Immature natural killer cell (primary cell): ENCODE data around the gene MYO1C. TPM values are rescaled to one million over a fixed set of nuclear protein-coding genes. Genes with fewer than 3 reads are reported as not detected.

Source experiments
- DNase-seq, 3 donors: peaks; one replicate each; pipeline ENCODE4 v3.0.0; 2022; ENCODE audit warnings: mixed read lengths in 1 of 3
- H3K27ac Mint-ChIP-seq, 6 donors: one replicate each; pipeline ENCODE4 v1.8.0; 2020; ENCODE audit warnings: mixed read lengths in 6 of 6, mild to moderate bottlenecking in 5 of 6, inconsistent platforms in 4 of 6, moderate library complexity in 3 of 6
- H3K27me3 Mint-ChIP-seq, 3 donors: one replicate each; pipeline ENCODE4 v1.8.0; 2020 to 2021; ENCODE audit warnings: low read depth in 3 of 3, mild to moderate bottlenecking in 3 of 3, mixed read lengths in 3 of 3, moderate library complexity in 3 of 3, inconsistent platforms in 1 of 3
- H3K36me3 Mint-ChIP-seq, 3 donors: one replicate each; pipeline ENCODE4 v1.8.0; 2020; ENCODE audit warnings: mixed read lengths in 3 of 3, inconsistent platforms in 2 of 3, mild to moderate bottlenecking in 2 of 3
- H3K4me1 Mint-ChIP-seq, 2 donors: one replicate each; pipeline ENCODE4 v1.8.0; 2020; ENCODE audit warnings: inconsistent platforms in 2 of 2, mild to moderate bottlenecking in 2 of 2, mixed read lengths in 2 of 2, moderate library complexity in 1 of 2
- H3K4me3 Mint-ChIP-seq, 5 donors: one replicate each; pipeline ENCODE4 v1.8.0; 2020; ENCODE audit warnings: mild to moderate bottlenecking in 5 of 5, mixed read lengths in 5 of 5, inconsistent platforms in 3 of 5, moderate library complexity in 3 of 5
- H3K9me3 Mint-ChIP-seq, 6 donors: one replicate each; pipeline ENCODE4 v1.8.0; 2020; ENCODE audit warnings: mild to moderate bottlenecking in 6 of 6, mixed read lengths in 6 of 6, inconsistent platforms in 4 of 6, moderate library complexity in 3 of 6
- polyA plus RNA-seq, 3 donors: library from polyadenylated mRNA; unstranded; fragments of 300-500 nt; fragmentation: Illumina TruSeq; gene quantifications; one replicate each; pipeline ENCODE4 v1.2.3, GENCODE V29; 2021

The MYO1C gene
- polyA plus RNA-seq, 3 donors from 2014 or later: 0.63 to 0.86 TPM; not detected in 1

DNA sequence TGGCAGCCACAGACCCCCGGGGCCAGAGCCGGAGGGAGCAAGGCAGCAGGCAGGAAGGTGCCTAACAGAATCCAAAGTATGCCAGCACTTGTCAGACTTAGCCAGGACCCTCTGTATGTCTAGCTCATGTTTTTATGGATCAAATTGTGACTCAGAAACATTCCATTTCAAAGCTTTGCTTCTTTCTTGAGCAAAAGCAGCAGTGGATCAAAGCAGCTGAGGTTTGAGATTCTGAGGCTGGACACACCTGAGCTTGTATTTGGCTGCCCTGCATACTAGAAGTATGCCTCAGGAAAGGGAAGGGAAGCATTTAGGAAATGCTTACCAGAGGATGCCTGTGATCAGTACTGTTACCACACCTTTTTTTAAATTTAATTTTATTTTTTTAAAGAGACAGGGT is 5.7 kb upstream of the MYO1C start:
- Mint-ChIP-seq H3K36me3 (peaks cover 0 to 11% (median 4%) of the 10 kb centered on the region in 3 donors), H3K9me3 (no peaks in the 10 kb centered on the region), H3K4me3 (no peak overlapping the region), H3K27ac (no peak overlapping the region), H3K4me1 (peaks cover 2 to 4% of the 10 kb centered on the region in 2 donors), H3K27me3 (peaks cover 0 to 12% (median 0%) of the 10 kb centered on the region in 3 donors)
- DNase-seq: no peak

DNA sequence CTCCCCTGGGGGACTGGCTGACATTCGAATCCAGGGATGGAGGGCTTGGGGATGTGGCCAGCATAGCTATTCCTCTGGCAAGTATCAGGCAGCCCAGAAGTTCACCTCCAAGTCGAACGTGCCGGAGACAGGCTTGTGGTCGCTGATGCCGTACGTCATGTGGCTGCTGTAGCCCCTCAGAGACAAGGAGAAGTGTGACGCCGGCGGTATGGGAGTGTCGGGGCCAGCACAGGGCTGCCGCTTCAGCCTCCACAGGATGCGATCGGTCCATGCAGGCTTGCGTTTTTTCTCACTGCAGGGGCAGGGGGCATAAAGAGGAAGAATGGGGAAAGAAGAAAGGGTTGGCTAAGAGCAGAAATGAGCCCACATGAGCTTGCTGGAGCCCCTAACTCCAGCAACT is 5.3 kb upstream of the MYO1C start:
- H3K27me3 Mint-ChIP-seq: peaks cover 0 to 12% (median 3%) of the 10 kb centered on the region in 3 donors
- no peak for DNase-seq
- peaks cover 0 to 11% (median 4%) of the 10 kb centered on the region in 3 donors for H3K36me3 Mint-ChIP-seq
- H3K4me1 Mint-ChIP-seq: peaks cover 2 to 6% of the 10 kb centered on the region in 2 donors
- no peaks in the 10 kb centered on the region for H3K9me3 Mint-ChIP-seq
- peak overlapping the region in 1 of 6 donors; percentile 34 for H3K27ac Mint-ChIP-seq
- no peak overlapping the region for H3K4me3 Mint-ChIP-seq

DNA sequence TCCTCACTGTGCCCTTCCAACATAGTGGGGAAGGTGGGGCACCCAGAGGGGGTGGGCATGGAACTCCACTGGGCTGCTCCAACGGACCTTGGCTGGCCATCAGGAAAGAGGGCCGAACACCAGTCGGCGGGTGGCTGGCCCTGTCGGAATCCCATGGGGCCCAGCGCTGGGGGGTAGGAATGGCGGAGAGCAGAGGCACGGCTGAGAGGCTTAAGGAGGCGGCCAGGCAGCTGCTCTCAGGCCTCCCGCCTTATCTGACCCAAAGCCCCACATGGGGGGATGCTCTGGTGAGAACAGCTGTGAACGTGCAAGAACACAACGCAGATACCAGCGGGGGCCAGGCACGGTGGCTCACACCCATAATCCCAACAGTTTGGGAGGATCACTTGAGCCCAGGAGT is 4.4 kb upstream of the MYO1C start:
- peaks cover 5 to 6% of the 10 kb centered on the region in 2 donors for H3K4me1 Mint-ChIP-seq
- H3K27ac Mint-ChIP-seq: no peak overlapping the region
- H3K27me3 Mint-ChIP-seq: peaks cover 0 to 12% (median 9%) of the 10 kb centered on the region in 3 donors
- DNase-seq: no peak
- H3K4me3 Mint-ChIP-seq: no peak overlapping the region
- H3K9me3 Mint-ChIP-seq: no peaks in the 10 kb centered on the region
- peaks cover 0 to 7% (median 4%) of the 10 kb centered on the region in 3 donors for H3K36me3 Mint-ChIP-seq

DNA sequence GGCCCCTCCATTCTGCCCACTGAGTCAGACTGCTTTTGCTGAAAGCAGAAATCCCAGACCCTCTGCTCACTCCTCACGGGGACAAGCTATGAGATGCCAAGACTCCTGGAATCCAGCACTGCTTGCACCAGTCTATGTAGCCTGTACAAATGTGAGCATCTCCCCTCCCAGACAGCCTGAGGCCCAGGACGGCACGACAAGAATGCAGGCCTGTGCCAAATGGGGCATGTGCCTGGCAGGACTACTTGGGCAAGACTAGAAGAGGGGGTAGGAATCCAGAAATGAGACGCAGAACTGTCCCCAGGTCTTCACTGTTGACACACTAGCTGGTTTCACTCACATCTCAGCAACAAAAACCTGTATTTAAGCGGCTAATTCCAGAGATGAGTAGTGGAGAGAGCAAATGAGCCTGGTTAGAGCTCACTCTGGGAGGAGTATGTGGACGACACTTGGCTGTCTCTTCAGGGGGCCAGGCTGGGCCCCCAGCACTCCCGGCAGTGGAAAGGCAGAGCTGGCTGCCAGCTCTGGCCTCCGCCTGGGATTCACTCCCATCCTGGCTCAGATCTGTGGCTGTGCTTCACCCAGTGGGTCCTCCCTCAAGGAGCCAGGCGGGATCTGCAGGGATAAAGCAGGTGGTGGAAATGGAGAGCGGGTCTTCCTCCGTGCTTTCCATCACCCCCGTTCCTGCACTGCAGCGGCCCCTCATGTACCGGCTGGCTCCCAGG is 2.9 kb upstream of the MYO1C start:
- DNase-seq: no peak
- Mint-ChIP-seq H3K27ac (no peak overlapping the region), H3K27me3 (peaks cover 2 to 11% (median 10%) of the 10 kb centered on the region in 3 donors), H3K9me3 (no peaks in the 10 kb centered on the region), H3K4me1 (peaks cover 9 to 10% of the 10 kb centered on the region in 2 donors), H3K4me3 (no peak overlapping the region), H3K36me3 (peaks cover 0 to 7% (median 4%) of the 10 kb centered on the region in 3 donors)

DNA sequence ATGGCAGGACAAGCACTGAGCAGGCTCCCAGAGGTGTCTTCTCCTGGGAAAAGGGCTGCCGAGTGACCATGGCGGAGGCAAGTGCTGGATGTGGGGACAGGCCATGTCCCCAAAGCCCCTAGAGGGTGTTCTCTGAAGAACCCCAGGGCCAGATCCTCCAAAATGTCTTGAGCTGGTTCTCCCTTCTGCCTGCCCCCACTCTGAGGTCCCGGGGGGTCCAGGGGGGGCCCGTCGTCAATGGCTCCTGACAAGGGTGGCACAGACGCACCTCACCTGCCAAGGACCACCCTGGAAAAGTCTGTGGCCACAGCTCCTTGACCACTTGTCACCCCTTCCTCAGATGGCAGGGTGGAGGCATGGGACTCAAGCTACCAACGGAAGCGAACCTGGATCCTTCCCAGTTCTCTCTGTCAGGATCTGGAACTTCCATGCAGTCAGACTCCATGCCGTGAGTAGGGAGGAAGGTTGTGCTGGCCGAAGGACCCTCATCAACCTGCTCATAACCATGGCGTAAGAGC is 2.3 kb upstream of the MYO1C start:
- Mint-ChIP-seq H3K4me1 (peaks cover 11 to 12% of the 10 kb centered on the region in 2 donors), H3K9me3 (no peaks in the 10 kb centered on the region), H3K27me3 (peaks cover 6 to 17% (median 10%) of the 10 kb centered on the region in 3 donors), H3K4me3 (no peak overlapping the region), H3K36me3 (peaks cover 0 to 7% (median 4%) of the 10 kb centered on the region in 3 donors), H3K27ac (no peak overlapping the region)
- DNase-seq: no peak

DNA sequence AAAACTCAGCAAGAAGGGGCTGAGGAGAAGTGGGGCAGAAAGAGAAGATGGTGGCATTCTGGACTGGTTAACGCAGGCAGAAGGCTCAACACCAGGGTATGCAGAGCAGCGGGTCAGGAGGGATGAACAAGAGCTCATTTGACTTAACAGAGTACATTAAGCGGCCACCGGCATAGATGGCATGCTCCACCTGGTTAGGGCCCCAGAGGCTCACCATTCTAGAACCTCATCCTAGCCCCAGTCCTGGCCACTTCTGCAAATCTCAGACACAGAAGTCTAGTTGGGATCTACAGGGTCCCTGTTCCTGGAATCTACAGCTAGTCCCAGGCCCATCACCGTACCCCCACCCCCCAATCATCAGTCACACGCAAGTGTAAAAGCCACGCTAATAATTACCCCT is 1.7 kb upstream of the MYO1C start:
- Mint-ChIP-seq H3K27ac (no peak overlapping the region), H3K4me3 (peak overlapping the region in 1 of 5 donors; percentile 7), H3K36me3 (peaks cover 0 to 7% (median 4%) of the 10 kb centered on the region in 3 donors), H3K9me3 (no peaks in the 10 kb centered on the region), H3K27me3 (peaks cover 8 to 16% (median 12%) of the 10 kb centered on the region in 3 donors), H3K4me1 (peaks cover 11 to 12% of the 10 kb centered on the region in 2 donors)
- no peak for DNase-seq

DNA sequence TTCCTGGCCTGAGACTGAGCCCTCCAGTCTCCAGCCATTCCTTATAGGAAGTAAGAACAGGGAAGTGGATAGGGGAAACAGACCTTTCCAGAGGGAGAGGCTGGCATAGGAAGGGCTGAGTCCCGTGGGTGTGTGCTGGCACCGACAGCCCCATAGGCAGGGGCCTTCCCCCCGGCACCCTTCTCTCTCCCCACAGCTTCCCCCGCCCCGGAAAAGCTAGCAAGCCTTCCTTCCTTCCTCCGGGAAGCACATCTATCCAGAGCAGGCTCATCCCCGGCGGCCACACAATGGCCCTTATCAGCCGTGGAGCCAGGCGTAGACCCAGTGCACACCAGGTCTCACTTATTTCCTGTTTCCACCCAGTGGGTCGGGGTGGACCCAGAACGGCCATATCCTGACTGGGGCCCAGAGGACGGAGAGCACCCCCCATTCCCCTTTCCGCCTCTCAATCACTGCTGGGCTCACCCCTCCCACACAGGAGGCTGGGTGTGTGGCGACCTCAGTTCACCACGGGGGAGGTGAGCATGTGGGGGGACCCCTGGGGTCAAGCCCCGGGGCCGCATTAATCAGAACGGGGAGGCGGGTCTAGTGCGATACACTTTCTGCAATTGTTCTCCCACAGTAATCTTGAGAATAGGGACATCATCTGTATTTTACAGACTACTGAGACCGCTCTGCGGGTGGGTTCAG is 950 bp upstream of the MYO1C start:
- Mint-ChIP-seq H3K9me3 (no peaks in the 10 kb centered on the region), H3K27ac (peak overlapping the region in 1 of 6 donors; percentile 37), H3K4me1 (peaks cover 12 to 16% of the 10 kb centered on the region in 2 donors), H3K36me3 (peaks cover 0 to 7% (median 4%) of the 10 kb centered on the region in 3 donors), H3K27me3 (peaks cover 11 to 19% (median 14%) of the 10 kb centered on the region in 3 donors), H3K4me3 (peak overlapping the region; percentile 41 to 73 (median 56))
- no peak for DNase-seq

DNA sequence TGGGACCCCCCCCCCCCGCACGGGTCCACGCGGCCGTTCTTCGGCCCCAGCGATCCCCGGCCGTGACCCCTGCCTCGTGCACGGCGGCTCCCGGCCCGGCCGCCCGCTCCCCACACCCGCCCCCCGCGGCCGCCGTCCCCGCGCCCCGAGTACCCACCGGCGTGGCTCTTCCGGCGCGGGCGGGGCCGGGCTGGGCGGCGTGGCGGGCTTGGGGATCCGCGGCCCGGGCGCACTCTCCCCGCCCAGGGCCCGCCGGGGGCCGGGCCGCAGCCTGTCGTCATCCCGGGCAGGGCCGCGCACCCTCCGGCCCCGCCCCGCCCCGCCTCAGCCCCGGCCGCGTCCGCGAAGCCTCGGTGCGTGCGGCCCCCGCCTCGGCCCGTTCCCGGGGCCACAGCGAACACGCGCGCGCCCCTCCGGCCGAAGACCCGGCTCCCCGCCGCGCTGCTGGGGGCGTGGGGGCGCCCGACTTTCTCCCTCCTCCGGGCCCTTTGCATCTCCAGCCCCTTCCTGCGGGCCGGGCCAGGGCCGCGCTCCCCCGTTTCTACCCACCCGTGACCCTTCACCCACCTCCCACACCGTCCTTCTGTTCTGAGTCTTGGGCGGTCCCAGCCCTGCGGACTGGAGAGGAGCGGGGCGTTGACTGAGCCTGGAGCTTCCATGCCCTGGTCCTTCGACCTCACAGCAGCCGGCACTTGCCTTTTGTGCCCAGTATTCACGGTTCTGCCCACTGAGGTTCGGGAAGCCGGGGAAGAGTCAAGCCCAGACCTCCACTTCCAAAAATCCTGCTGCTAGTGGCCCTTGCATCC is 840 bp downstream of the MYO1C start:
- H3K27ac Mint-ChIP-seq: peak overlapping the region in 1 of 6 donors; percentile 28
- H3K4me1 Mint-ChIP-seq: peaks cover 19 to 25% of the 10 kb centered on the region in 2 donors
- no peaks in the 10 kb centered on the region for H3K9me3 Mint-ChIP-seq

DNA sequence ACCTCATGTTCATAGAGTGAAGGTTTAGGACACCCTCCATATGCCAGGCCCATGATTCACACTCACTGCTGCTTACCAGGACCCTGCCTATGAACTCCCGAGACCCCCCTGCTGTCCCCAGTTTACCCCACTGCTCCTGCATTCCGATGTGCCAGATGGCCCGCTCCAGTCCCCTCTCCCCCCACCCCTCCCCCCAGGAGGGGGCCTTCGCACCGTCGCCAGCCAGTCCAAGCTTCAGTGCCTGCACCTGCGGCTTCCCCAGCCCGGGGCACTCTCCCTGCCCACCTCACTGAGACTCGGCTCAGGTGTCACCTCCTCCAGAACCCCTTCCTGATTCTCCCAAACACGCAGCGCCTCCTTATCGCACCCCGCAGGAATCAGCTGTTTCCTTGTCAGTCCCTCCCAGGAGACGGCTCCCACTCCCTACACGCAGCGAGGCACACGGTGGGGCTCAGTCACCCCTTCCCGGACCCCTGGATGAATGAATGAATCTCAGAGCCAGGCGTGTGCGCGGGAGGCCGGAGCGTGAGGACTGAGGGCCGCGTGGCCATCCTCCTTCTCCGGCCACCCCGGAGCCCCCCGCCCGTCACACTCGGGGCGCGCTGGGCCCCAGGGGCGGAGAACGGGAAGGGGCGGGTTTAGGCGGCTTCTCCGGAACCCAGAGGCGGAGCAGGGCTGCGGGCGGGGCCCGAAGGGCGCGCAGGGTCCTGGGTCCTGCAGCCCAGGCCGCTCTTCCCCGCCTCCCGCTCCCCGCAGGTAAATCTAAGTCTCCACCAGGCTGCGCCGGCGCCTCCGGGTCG is 1.6 kb downstream of the MYO1C start:
- peak; percentile 35 to 42 (median 40) for DNase-seq
- Mint-ChIP-seq H3K4me1 (peaks cover 20 to 27% of the 10 kb centered on the region in 2 donors), H3K27me3 (peaks cover 16 to 28% (median 24%) of the 10 kb centered on the region in 3 donors), H3K27ac (peak overlapping the region in 1 of 6 donors; percentile 75), H3K9me3 (no peaks in the 10 kb centered on the region), H3K36me3 (no peaks in the 10 kb centered on the region), H3K4me3 (peak overlapping the region; percentile 60 to 77 (median 71))

More for the DNA sequence above, 840 bp downstream of the MYO1C start:
- Mint-ChIP-seq H3K36me3 (no peaks in the 10 kb centered on the region), H3K4me3 (peak overlapping the region; percentile 68 to 83 (median 77)), H3K27me3 (peaks cover 16 to 27% (median 21%) of the 10 kb centered on the region in 3 donors)
- DNase-seq: peak; percentile 45 to 50 (median 50)

DNA sequence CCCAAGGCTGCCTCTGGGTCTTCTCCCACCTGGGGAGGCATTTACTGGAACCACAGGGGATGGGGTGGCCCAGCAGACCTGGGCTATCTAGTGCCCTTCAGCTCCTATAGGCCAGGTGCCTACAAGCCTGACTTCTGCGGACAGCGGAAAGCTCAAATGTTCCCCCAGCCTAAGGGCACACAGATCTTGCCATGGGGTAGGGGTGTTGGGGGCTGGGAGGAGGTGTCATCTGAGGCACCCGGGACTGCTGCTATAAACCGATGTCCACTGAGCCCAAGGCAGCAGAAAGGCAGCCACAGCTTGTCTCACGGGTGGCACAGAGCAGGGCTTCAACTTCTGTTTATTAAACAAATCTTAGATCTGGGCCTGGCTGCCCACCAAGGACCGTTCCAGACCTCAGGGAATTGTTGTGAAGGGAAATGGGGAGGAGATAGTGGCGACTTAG is 3.6 kb downstream of the MYO1C start:
- DNase-seq: no peak
- H3K4me3 Mint-ChIP-seq: peak overlapping the region; percentile 61 to 81 (median 76)
- no peaks in the 10 kb centered on the region for H3K9me3 Mint-ChIP-seq
- H3K4me1 Mint-ChIP-seq: peaks cover 20 to 31% of the 10 kb centered on the region in 2 donors
- H3K27ac Mint-ChIP-seq: peak overlapping the region in 2 of 6 donors; percentile 20 to 21
- H3K36me3 Mint-ChIP-seq: no peaks in the 10 kb centered on the region
- H3K27me3 Mint-ChIP-seq: peaks cover 23 to 28% (median 25%) of the 10 kb centered on the region in 3 donors

DNA sequence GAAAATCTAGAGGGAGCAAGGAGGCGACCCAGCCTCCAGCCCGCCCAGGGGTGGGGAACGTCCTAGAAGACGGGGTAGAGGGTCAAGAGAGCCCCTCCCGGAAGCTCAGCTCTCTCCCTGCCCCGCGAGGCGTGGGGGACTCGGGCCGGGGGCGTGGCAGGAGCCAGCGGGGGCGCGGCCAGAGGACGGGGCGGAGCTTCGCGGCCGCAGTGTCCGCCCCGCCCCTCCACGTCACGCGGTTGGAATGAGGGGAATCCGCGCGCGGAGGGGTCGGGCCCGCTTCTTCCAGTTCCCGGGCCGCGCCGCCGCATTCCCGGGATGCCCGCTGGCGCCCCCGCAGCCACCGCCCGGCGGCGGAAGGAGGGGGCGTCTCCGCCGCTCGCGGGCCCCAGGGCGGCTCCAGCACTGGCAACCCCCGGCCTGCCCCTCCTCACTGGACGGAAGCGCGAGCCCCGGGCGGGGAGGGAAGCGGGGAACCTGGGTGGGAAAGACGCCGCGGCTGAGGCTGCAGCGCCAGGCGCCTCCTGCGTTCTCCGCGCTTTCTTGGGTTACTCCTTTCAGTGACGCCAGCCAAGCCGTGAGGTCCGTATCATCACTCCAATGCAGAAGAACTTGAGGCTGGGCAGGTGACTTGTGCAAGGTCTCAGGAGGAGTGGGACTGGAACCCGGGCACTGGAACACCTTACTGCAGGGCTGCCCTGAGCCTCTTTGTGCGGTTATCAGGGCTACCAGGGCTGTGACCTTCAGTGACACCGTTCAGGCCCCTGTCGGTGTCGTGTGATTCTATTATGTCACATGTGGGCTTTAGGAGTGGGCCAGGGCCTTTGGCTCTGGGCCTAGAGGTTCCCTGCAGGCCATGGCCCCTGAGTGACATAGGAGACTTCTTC is 4.3 kb downstream of the MYO1C start:
- H3K4me3 Mint-ChIP-seq: peak overlapping the region; percentile 78 to 85 (median 83)
- H3K27me3 Mint-ChIP-seq: peaks cover 20 to 29% (median 28%) of the 10 kb centered on the region in 3 donors
- H3K36me3 Mint-ChIP-seq: no peaks in the 10 kb centered on the region
- no peaks in the 10 kb centered on the region for H3K9me3 Mint-ChIP-seq
- peak overlapping the region in 1 of 6 donors; percentile 34 for H3K27ac Mint-ChIP-seq
- H3K4me1 Mint-ChIP-seq: peaks cover 15 to 29% of the 10 kb centered on the region in 2 donors
- peak; percentile 65 to 68 (median 65) for DNase-seq
